HG02973 (cell line): ENCODE results near the gene MSH4.
"Not testable (repeated sequence)": the region's sequence is repeated elsewhere in the genome, so short reads cannot be mapped to it uniquely, and the experiment has no call there.

Experiments used
- ATAC-seq: cut with Tn5 transposase; IDR thresholded peaks from one replicate; pipeline ENCODE4 v1.9.1; 2021; ENCODE audit warnings: moderate library complexity; ENCODE audit not compliant: unreplicated experiment

The MSH4 gene

DNA sequence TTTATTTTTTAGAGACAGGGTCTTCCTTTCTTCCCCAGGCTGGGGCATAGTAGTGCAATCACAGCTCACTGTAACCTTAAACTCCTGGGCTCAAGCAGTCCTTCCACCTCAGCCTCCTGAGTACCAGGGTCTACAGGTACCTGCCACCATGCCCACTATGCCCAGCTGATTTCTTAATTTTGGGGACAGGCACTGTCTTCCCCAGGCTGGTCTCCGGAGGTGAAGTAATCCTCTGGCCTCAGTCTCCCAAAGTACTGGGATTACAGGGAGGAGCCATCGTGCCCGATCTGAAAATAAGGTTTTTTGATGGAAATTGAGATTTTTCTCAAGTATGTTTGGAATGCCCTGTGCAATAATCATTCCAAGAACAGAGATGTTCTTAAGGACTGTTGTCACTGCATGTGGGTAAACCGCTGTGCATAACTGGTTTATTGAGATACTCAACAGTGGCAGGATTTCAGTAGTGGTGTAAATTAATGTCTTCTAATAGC is 934 bp upstream of the MSH4 start:
- ATAC-seq, result no peak

- no peak for ATAC-seq
These were observed 549 bp downstream of the MSH4 start for GRCh38 chr1:75797273-75797588.

DNA sequence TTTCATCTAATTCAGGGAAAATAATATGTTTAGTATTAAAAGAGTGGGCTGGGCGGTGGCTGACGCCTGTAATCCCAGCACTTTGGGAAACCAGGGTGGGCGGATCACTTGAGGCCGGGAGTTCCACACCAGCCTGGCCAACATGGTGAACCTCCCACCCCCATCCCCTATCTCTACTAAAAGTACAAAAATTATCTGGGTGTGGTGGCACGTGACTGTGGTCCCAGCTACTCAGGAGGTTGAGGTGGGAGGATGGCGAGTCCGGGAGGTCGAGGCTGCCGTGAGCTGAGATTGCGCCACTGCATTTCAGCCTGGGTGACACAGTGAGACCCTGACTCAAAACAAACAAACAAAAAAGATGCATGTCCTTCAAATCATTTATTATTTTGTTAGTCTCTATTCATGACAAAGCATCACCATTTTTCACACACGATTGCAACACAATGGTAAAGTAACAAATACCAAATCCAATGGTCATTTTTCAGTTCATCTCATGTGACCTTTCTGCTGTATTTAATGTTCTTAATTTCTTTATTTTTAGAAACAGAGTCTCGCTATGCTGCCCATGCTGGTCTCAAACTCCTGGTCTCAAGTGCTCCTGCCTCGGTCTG is 1.0 kb downstream of the MSH4 start:
- no peak for ATAC-seq

GRCh38 chr1:75801480-75801879 is 4.8 kb downstream of the MSH4 start:
- not testable (repeated sequence) for ATAC-seq

GRCh38 chr1:75808921-75809320 is 12.2 kb downstream of the MSH4 start:
- ATAC-seq, result no peak

DNA sequence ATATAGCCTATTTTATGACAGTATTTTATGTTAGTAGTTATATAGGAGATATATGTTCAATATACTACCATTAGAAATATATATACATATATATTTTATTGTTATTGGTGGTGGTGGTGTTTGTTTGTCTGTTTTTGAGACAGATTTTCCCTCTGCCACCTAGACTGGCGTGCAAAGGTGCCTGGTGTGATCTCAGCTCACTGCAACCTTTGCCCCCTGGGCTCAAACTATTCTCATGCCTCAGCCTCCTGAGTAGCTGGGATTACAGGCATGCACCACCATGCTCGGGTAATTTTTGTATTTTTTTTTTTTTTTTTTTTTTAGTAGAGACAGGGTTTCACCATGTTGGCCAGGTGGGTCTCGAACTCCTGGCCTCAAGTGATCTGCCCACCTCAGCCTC is 13.4 kb downstream of the MSH4 start:
- ATAC-seq, result not testable (repeated sequence)

- no peak for ATAC-seq
These were observed 14.7 kb downstream of the MSH4 start for GRCh38 chr1:75811211-75811981.

- no peak for ATAC-seq
These were observed 15.4 kb downstream of the MSH4 start for GRCh38 chr1:75812065-75812464.

DNA sequence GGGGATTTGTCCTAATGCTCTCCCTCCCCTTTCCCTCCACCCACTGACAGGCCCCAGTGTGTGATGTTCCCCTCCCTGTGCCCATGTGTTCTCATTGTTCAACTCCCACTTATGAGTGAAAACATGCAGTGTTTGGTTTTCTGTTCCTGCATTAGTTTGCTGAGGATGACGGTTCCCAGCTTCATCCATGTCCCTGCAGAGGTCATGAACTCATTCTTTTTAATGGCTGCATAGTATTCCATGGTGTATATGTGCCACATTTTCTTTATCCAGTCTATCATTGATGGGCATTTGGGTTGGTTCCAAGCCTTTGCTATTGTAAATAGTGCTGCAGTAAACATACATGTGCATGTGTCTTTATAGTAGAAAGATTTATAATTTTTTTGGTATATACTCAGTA is 26.9 kb downstream of the MSH4 start:
- ATAC-seq, result not testable (repeated sequence)

DNA sequence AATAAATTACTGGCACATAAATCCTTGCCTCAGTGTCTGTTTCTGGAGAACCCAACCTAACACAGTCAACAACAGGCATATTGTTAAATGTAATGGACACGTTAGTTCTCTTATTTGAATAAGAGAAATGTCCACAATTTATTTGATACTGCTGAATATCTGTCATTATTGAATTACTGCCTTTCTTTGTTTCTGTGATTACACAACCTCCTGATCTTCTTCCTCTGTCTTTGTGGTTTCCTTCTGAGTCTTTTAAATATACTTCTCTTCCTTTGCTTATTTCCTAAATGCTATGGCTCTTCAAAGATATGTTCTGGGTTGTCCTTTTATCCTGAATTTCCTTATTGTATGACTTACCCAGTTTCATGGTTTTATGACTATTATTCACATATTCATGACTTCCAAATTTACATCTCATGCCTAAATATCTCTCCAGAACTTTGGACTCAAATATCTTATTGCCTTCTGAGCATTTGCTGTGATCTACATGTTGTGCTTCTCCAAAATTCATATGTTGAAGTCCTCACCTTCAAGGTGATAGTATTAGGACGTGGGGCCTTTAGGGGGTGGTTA is 39.9 kb downstream of the MSH4 start:
- ATAC-seq, result no peak

GRCh38 chr1:75838079-75838478 is 41.4 kb downstream of the MSH4 start:
- ATAC-seq, result no peak

DNA sequence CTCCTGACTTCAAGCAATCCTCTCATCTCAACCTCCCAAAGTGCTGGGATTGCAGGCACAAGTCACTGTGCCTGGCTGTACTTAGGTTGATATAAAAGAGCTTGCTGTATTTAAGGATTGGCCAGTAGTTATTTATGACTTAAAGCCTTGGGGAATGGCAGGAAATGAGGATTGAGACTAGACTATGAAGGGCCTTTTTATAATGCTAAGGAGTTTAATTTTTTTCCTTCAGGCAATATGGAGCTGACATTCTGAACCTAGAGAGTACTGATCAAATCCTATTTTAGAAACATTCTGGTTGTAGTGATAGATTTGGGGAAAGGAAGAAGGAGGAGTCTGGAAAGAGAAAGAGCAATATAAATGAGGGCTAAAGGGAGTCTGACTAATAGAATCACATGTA is 44.7 kb downstream of the MSH4 start:
- no peak for ATAC-seq

DNA sequence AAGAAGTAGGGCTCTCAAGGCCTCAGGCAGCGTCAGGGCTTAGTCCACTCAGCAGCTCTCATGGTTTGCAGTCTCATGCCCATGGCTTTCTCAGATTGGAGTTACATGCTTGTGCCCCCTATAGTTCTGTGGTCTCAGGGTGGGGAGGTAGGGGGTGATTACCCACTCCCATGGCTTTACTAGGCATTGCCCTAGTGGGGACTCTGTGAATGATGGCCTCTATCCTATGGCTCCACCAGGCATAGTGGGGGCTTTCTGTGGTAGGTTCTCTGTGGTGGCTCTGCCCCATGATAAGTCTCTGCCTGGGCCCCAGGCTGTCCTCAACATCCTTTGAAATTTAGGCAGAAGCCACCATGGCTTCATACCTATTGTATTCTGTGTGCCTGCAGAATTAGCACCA is 48.9 kb downstream of the MSH4 start:
- ATAC-seq, result no peak

GRCh38 chr1:75855010-75855409 is 58.3 kb downstream of the MSH4 start:
- ATAC-seq, result no peak

DNA sequence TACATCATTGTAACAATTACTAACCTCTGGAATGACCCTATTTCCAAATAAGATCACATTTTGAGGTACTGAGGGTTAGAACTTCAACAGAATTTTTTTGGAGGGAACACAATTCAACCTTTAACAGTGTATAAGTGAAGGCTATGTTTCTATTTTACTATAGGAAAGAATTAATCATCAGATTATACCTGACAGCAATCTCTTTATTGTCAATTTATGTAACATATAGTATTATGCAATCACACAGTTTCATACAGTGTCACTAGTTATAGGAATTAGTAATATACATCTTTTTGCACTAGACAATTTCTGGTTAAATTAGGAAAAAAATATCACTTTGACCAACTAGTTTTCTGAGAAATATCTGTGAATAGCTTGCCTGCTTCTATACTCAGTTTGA is 59.1 kb downstream of the MSH4 start:
- no peak for ATAC-seq

- ATAC-seq, result no peak
These were observed 65.1 kb downstream of the MSH4 start for GRCh38 chr1:75861831-75862230.

- ATAC-seq, result no peak
These were observed 74.3 kb downstream of the MSH4 start for GRCh38 chr1:75870951-75871350.

DNA sequence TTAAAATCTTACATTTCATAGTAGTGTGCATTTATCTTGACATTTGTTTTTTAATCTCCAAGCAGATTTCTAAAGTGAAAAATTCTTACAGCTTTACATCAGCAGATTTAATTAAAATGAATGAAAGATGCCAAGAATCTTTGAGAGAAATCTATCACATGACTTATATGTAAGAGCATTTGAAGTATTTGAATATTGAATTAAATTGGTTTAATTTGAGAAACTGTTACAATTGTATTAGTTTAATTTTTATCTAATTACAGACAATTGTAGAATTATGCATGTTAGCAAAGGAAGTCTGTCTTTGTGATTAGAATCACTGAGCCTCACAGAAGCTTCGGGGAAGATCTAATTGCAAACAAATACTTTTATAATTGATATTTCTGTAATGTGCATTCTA is 83.3 kb downstream of the MSH4 start:
- ATAC-seq, result no peak

DNA sequence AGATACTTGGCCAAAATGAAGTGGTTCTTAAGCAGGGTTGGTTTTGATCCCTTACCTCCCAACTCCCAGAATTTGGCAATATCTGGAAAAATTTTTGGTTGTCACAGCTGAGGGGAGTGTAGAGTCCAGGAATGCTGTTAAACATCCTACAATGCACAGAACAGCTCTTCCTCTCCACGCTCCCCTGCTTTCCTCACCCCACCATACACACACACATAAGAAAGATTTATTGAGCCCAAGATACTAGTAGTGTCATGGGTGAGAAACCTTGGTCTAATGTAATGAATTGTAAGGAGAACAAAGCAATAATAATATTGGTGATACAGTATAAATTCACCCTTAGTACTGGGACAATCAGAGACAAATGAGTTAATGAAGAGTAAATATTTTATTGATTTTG is 87.8 kb downstream of the MSH4 start:
- no peak for ATAC-seq

DNA sequence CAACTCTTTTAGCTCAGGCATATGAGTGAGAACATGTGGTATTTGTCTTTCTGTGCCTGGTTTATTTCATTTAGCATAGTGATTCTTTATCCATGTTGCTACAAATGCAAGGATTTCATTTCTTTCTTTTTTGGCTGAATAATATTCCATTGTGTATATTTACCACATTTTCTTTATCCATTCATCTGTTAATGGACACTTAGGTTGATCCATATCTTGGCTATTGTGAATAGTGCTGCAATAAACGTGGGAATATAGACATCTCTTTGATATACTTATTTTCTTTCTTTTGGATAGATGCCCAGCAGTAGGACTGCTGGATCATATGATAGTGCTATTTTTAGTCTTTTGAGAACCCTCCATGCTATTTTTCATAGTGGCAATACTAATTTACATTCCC is 104.7 kb downstream of the MSH4 start:
- ATAC-seq, result no peak

- ATAC-seq, result peak; percentile 74
These were observed 112.1 kb downstream of the MSH4 start for GRCh38 chr1:75908717-75909152.

- no peak for ATAC-seq
These were observed 120.2 kb downstream of the MSH4 start for GRCh38 chr1:75916834-75917233.
